Activated CD4-positive, alpha-beta T cell treated with anti-CD3 and anti-CD28 coated beads for 48 hours (primary cell): ENCODE measurements around the gene GIT1.

Source experiments
- DNase-seq: peaks from one replicate; pipeline ENCODE4 v3.0.0-alpha.2; 2020

GIT1 gene

DNA sequence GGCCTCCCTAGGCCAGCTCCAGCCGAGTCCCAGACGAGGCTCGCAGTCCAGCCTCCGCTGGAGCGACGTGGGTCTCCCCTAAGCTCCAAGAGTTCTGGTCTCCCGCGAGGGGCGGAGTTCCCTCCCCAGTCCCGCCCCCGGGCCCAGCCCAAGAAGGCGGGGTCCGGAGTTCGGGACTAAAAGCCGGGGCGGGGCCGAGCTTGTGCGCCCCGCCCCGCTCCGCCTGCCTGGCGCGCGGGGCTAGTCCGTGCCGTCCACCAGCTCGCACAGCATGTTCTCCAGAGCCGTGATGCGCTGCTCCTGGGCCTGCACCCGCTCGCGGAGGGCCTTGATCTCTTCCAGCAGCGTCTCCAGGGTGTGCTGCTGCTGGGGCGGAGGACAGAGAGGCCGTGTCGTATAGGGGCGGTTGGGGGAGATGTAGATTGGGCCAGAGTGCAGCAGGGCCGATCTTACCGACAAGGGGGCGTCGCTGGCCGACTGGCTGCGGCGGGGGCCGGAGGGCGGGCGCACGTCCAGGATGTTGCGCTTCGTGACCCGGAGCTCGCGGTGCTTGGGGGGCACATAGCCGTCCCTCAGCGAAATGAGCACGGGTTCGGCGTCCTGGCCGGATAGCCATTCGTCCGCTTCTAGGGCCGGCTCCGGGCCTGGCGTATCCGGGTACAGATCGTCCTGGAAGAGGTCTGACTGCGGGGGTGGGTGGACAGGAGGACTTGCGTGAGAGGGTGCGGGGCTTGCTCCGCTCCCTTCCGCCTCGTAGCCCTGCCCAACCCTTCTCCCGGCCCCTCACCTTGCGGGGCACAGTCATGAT lies 26.2 kb upstream of the GIT1 start:
- DNase-seq = peak; percentile 89

DNA sequence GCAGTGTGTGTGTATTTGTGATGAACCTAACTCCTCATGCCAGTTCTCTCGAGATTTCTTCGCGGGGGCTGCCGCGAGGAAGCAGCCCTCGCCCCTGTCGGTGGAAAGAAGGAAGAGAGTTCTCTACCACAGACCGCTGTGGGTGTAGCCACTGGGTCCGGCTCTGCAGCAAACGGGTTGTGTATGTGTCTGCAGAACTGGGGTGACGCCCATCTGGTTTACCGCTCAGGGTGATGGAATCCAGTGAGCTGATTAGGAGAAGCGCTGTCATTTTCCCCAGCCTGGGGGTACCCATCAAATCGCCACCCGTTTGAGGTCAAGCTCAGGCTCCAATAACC lies 25.6 kb upstream of the GIT1 start:
- peak; percentile 71 for DNase-seq

DNA sequence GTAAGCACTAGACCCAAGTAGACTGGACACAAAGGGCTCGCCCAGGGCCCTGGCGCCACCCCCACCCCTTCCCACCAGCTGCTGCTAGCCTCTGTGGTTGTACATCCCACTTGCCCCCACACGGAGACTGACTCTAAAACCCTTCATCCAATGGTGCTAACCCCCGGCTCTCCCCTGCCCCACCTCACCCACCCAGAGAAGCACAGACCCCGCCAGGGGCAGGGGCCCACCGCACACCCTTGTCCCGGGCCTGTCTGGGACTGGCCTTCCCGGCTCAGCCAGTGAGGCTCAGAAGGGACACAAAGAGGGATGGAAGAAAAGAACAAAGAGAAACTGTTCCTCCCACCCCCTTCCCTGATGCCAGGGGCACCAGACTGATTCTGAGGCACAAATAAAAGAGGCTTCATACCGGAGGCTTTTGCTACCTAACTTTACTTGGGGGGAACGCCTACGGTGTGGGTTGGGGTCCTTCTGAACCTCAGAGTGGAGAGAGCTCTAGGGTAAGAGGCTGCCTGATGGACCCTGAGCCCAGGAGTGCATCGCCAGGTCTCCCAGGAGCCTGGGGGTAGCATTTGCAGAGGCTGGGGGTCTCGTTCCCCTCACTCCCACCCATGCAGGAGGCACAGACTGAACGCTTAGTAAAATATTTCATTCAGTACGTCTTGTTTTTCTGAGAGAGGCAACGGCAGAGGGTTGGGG lies 25.1 kb upstream of the GIT1 start:
- no peak for DNase-seq

DNA sequence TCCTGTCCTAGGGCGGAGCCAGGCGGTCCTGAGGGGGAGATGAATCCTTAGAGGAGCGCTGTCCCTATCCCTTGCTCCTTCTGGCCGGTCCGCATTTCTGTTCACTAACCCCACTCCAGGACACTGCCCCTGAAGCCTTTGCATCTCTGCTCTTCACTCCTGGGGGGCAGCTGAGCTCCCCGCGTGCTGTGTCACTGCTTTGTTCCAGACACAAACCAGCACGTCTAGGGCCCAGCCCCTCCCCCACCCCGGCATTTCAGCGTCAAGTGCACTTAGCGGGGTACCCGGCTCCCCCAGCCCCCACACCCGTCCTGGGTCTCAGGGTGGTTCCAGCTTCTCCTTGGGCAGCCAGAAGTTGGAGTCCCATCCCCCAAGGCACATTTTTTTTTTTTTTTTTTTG lies 24.4 kb upstream of the GIT1 start:
- DNase-seq = no peak

DNA sequence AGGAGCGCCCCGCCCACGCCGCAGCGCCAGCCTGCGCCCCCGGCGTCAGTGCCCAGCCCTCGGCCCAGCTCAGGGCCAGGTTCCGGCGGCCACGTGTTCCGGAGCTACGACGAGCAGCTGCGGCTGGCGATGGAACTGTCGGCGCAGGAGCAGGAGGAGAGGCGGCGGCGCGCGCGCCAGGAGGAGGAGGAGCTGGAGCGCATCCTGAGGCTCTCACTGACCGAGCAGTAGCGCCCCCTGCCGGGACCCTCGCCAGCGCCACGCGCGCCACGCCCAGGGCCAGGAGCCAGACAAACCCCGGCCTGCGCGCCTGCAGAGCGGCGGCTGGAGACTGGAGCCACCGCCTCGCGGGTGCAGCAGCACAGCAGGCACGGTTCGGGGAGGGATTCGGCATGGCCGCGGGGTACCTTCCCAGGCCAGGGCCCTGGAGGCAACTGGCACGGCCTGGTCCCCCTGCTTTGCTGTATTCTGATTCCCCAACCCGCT lies 23.9 kb upstream of the GIT1 start:
- peak; percentile 99 for DNase-seq

DNA sequence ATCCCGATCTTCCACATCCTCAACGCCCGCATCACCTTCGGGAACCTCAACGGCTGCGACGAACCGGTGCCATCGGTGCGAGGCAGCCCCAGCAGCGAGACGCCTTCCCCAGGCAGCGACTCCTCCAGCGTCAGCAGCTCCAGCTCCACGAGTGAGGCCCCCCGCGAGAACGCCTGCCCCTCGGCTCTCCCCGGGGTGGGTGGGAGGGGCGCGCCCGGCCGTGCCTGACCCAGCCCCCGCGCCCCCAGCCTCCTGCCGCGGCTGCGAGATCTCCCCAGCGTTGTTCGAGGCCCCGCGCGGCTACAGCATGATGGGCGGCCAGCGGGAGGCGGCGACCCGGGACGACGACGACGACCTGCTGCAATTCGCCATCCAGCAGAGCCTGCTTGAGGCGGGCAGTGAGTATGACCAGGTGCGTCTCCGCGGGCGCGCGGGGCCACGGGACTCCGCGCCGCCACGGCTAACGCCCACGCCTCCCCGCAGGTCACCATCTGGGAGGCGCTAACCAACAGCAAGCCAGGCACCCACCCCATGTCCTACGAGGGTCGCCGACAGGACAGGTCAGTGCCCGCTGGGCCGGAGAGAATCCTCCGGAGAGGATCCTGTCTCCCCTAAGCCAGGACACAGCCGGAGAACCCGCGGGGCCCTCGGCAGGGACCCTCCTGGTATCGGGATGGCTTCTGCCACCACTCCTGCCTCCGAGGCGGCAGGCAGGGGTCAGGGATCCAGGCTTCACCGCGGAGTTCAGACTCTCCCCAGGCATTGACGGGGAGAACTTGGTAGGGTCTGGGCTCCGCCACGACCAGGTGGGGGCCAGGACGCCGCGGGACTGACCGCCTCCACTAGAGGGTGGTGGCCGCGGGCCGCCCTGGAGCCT lies 23.2 kb upstream of the GIT1 start:
- DNase-seq = no peak

DNA sequence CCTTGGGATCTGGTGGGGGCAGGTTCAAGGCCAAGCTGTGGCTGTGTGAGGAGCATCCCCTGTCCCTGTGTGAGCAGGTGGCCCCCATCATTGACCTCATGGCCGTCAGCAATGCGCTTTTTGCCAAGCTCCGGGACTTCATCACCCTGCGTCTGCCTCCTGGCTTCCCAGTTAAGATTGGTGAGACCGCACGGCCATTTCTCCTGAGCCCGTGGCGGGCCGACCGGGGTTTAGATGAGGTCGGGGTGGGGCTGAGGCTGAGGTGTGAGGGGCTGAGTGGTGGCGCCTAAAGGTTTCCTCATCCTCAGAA lies 22.6 kb upstream of the GIT1 start:
- no peak for DNase-seq

- no peak for DNase-seq
Measured at GRCh38 chr17:29611351-29612093, 22.1 kb upstream of the GIT1 start.

DNA sequence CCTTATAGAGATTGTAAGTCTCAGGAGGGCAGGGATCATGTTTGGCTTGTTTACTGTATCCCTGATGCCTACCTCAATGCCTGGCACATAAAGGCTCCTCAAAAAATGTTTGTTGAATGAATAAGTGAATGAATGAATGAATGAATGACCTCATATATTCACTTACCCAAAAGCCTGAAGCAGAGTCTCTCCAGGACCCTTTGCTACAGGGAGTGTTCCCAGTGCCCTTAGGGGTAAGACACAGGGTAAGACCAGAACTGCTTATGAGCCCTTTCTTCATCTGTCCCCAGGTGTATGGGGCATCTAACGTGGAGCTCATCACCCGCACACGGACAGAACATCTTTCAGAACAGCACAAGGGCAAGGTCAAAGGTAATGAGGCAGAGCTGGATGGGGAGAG lies 20.9 kb upstream of the GIT1 start:
- DNase-seq = no peak

GRCh38 chr17:29608986-29609385 lies 19.5 kb upstream of the GIT1 start:
- DNase-seq = no peak

DNA sequence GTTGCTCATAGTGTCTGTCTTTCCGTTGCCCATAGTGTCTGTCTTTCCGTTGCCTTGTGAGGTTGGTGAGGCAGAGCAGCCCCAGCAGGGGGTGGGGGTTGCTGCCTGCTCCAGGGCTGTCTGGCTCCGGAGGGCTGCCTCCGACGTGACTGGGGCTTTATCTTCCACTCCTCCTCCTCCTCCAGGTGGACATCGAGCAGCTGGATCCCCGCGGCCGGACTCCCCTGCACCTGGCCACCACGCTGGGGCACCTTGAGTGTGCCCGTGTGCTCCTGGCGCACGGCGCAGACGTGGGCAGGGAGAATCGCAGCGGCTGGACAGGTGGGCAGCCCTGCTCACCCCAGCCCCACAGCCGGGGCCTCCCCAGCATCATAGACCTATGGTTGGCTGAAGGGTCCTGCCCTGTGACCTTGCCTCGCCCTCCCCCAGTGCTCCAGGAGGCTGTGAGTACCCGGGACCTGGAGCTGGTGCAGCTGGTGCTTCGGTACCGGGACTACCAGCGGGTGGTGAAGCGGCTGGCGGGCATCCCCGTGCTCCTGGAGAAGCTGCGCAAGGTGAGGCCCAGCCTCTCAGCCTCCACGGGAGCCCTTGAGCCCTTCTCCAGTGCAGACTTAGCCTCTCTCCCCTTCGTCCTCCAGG lies 18.2 kb upstream of the GIT1 start:
- DNase-seq = no peak

DNA sequence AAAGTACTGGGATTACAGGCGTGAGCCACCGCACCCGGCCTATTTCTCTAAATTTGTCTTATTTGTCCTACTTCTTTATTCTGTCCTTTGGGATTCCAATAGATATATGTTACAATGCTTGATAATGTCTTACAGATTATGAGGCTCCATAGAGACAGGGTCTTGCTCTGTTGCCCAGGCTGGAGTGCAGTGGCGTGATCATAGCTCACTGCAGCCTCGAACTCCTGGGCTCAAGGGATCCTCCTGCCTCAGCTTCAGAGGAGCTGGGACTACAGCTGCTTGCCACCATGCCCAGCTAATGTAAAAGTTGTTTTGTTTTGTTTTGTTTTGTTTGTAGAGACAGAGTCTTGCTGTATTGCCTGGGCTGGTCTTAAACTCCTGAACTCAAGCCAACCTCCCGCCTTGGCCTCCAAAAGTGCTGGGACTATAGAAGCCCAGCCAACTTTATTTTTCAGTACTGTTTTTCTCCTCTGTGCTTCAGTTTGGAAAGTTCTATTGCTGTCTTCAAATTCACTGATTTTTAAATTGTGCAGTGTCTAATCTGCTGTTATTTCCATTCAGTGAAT lies 13.7 kb upstream of the GIT1 start:
- DNase-seq = no peak

GRCh38 chr17:29597361-29598172 lies 8.1 kb upstream of the GIT1 start:
- no peak for DNase-seq

DNA sequence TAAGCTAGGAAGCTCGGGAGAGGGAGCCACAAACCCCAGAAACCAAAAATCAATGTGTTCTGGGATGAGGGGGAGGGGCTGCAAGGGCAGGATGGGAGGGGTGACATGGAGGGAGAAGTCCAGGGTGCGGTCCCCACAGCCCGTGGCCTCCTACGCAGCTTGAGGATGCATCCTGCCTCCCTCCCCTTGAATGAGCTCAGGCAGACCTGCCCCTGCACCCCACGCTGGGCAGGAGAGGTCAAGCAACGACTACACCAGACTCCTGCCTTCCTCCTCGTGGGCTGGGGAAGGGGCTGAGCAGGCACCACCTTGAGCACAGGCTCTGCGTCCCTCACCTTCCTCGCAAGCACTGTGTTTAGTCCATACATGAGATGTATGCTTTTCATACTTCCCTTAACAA lies 7.4 kb upstream of the GIT1 start:
- no peak for DNase-seq

GRCh38 chr17:29595943-29596774 lies 6.7 kb upstream of the GIT1 start:
- DNase-seq = no peak

DNA sequence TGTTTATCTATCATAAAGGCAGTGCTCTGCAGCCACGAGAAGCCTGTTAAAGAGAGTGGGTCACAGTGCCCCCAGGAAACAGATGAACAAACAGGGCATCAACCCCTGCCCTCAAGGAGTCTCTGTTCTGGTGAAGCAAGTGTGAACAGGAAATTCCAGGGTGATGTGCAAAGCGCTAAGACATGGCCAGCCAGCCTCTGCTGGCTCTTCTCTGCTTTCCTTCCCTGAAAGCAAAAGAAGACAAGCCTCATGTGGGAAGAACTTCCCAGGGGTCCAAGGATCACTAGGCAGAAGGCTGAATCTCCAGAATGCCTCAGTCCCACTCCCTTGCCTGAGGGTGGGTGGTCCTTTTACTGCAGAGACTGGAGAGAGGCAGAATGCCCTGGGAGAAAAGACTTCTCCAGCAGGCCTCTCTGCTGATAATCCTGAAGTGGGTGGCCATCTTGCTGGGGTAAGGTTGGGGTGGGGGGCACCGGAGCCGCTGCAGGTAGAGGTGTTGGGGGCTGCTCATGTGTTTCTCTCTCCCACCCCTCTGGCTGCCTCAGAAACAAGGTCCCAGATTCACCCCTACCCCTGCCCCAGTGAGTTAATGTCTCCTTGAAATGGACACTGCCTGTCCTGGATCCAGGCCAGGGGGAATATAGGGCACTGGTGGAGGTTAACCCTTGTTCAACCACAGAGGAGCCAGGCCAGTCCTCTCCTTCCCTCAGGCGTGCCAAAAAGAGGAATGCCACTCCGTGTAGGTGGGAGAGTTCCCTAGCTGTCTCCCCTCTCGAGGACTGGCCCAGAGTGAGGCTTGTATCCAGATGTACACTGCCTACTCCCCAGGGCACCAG lies 5.9 kb upstream of the GIT1 start:
- no peak for DNase-seq

DNA sequence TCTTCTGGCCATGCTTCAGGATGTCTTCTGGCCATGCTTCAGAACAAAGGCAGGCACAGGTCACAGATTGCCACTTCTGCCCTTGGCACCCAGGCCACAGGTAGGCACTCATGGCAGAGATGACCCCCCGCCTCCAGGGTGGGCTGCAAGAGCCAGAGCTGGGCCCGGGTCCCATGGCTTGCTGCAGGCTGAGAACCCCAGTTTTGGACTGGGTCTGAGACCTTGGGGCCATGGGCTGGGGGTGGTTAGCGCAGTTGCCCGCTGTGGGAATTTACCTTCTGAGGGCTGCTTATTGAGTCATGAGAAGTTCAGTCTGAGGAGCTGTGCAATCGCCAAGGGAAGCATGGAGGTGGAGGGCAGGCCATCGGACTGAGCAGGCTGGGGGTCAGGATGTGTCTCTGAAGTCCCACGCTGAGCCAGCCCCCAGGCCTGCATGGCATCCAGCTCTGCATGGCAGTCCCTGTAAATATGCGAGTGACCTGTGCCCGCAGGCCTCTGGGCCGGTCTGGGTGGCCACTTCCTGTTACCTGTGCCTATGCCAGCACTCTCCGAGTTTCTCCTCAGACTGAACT lies 5.2 kb upstream of the GIT1 start:
- no peak for DNase-seq

- DNase-seq = peak; percentile 52
Measured at GRCh38 chr17:29593591-29594518, 4.4 kb upstream of the GIT1 start.
